IPS DF 4.7 (cell line): ENCODE measurements around the gene AP2A2.

Experiments used
- DNase-seq: peaks from one replicate; pipeline ENCODE4 v3.0.0-alpha.2; 2013; ENCODE audit warnings: low spot score; ENCODE audit errors: extremely low read depth

AP2A2 gene

GRCh38 chr11:924406-925157, 1.1 kb upstream of the AP2A2 start:
- no peak for DNase-seq

- no peak for DNase-seq
Measured at GRCh38 chr11:925158-925495, 543 bp upstream of the AP2A2 start.

GRCh38 chr11:926341-926916, 759 bp downstream of the AP2A2 start:
- no peak for DNase-seq

- no peak for DNase-seq
Measured at GRCh38 chr11:927871-928270, 2.2 kb downstream of the AP2A2 start.

- DNase-seq = no peak
Measured at GRCh38 chr11:928786-929185, 3.1 kb downstream of the AP2A2 start.

- no peak for DNase-seq
Measured at GRCh38 chr11:929405-929804, 3.7 kb downstream of the AP2A2 start.

GRCh38 chr11:931385-931784, 5.7 kb downstream of the AP2A2 start:
- DNase-seq = no peak

- no peak for DNase-seq
Measured at GRCh38 chr11:932435-932834, 6.8 kb downstream of the AP2A2 start.

- no peak for DNase-seq
Measured at GRCh38 chr11:933142-933851, 7.6 kb downstream of the AP2A2 start.

GRCh38 chr11:933936-934335, 8.3 kb downstream of the AP2A2 start:
- DNase-seq = no peak

- no peak for DNase-seq
Measured at GRCh38 chr11:934527-934926, 8.9 kb downstream of the AP2A2 start.

- DNase-seq = no peak
Measured at GRCh38 chr11:936199-936598, 10.5 kb downstream of the AP2A2 start.

GRCh38 chr11:937841-938261, 12.2 kb downstream of the AP2A2 start:
- DNase-seq = no peak

- no peak for DNase-seq
Measured at GRCh38 chr11:940496-941135, 14.9 kb downstream of the AP2A2 start.

- no peak for DNase-seq
Measured at GRCh38 chr11:942823-943222, 17.2 kb downstream of the AP2A2 start.

GRCh38 chr11:944711-945470, 19.2 kb downstream of the AP2A2 start:
- peak; percentile 95 for DNase-seq

GRCh38 chr11:945986-946385, 20.3 kb downstream of the AP2A2 start:
- DNase-seq = no peak

- DNase-seq = no peak
Measured at GRCh38 chr11:947744-948143, 22.1 kb downstream of the AP2A2 start.

- no peak for DNase-seq
Measured at GRCh38 chr11:951507-951906, 25.8 kb downstream of the AP2A2 start.

GRCh38 chr11:952406-953385, 27.0 kb downstream of the AP2A2 start:
- DNase-seq = no peak
